Uterus (tissue), 2 donors: ENCODE data around the gene APC2.

ENCODE experiments used
- CTCF ChIP-seq, 4 experiments: fragments of 200-600 bp in 2 of 4; fragments of 450-650 bp in 2 of 4; sonication (generic) in 2 of 4; IDR thresholded peaks; one replicate each; pipeline ENCODE4 v1.5.1; 2016 to 2019; ENCODE audit warnings: antibody characterized with exemption in 4 of 4, mild to moderate bottlenecking in 2 of 4, moderate library complexity in 1 of 4
- POLR2A ChIP-seq, 2 donors: fragments of 450-650 bp; IDR thresholded peaks; one replicate each; pipeline ENCODE4 v1.6.1; 2016; ENCODE audit warnings: antibody characterized with exemption in 2 of 2, mild to moderate bottlenecking in 1 of 2, moderate library complexity in 1 of 2

- TF ChIP-seq CTCF (IDR thresholded peaks at IDR 0.05) (no peak), POLR2A (IDR thresholded peaks at IDR 0.05) (no peak)
Measured at GRCh38 chr19:1447504-1447903, 2.4 kb upstream of the APC2 start.
